K562 (cell line): ENCODE results near the gene BAD. TPM values are rescaled to one million over a fixed set of nuclear protein-coding genes. Genes with fewer than 3 reads are reported as not detected.
A peak's percentile ranks its signal among the peaks of the same experiment; 100 is the strongest.

ENCODE experiments used
- ATAC-seq: fragments of 200-7000 bp; cut with Tn5 transposase; 3 replicates; pipeline ENCODE4 v1.9.1; 2020; ENCODE audit warnings: moderate library complexity
- BruUV-seq: library from RNA; stranded (reverse); fragments of 400-500 nt; replicated peaks from 2 replicates; lab custom pipeline; 2021; lab: Mats Ljungman, UMichigan
- CTCF ChIA-PET: fragments of 300-600 bp; formaldehyde crosslinking; extraction: SDS; loops from one replicate; lab custom pipeline; 2021; ENCODE audit warnings: low intra/inter-chr PET ratio; lab: Yijun Ruan, JAX
- POLR2A ChIA-PET: fragments of 300-600, 350-650 bp; sonication (Branson Sonifier 250); formaldehyde crosslinking; extraction: SDS; loops from one replicate; lab custom pipeline; 2021; ENCODE audit warnings: antibody characterized with exemption, inconsistent platforms; lab: Yijun Ruan, JAX
- DNase-seq, 4 experiments: peaks; one replicate each; pipeline versions ENCODE4 v3.0.0 to v3.0.0-alpha.2; 2011 to 2018; ENCODE audit warnings: low spot score in 3 of 4, mixed read lengths in 3 of 4; ENCODE audit errors: extremely low read depth in 1 of 4
- FAIRE-seq: peaks from 2 replicates; lab custom pipeline; 2011; peaks lifted over from hg19 to GRCh38; lab: Jason Lieb, UNC
- H2AFZ ChIP-seq: 2 replicates; pipeline ENCODE4 v1.6.0; 2011; ENCODE audit warnings: low read depth, low read length, control low read depth, inconsistent platforms
- H3K27ac ChIP-seq: fragments of 200-600 bp; 3 replicates; pipeline ENCODE4 v1.8.0; 2011; ENCODE audit warnings: low read depth, mild to moderate bottlenecking, control low read depth, inconsistent platforms, low read length, moderate library complexity, mixed read lengths; ENCODE audit errors: extremely low read depth
- H3K27me3 ChIP-seq, 2 experiments: fragments of 300-600 bp in 1 of 2; 2 replicates in 1 of 2; 3 replicates in 1 of 2; pipeline versions ENCODE4 v1.6.0 to v1.8.0; 2011; ENCODE audit warnings: inconsistent platforms in 2 of 2, low read length in 2 of 2, mild to moderate bottlenecking in 1 of 2, mixed read lengths in 1 of 2, moderate library complexity in 1 of 2; ENCODE audit not compliant: control insufficient read depth in 2 of 2, insufficient read depth in 2 of 2
- H3K36me3 ChIP-seq: fragments of 300-600 bp; 3 replicates; pipeline ENCODE4 v1.8.0; 2011; ENCODE audit warnings: mild to moderate bottlenecking, low read length, inconsistent platforms; ENCODE audit not compliant: control insufficient read depth, insufficient read depth
- H3K4me1 ChIP-seq, 2 experiments: fragments of 200-600 bp in 1 of 2; replicated peaks in 1 of 2; 2 replicates in 1 of 2; 3 replicates in 1 of 2; pipeline versions ENCODE4 v1.5.1 to v1.8.0; 2011; ENCODE audit warnings: inconsistent platforms in 2 of 2, low read length in 2 of 2, mild to moderate bottlenecking in 1 of 2, mixed read lengths in 1 of 2, moderate library complexity in 1 of 2; ENCODE audit not compliant: control insufficient read depth in 2 of 2, insufficient read depth in 2 of 2
- H3K4me2 ChIP-seq: 2 replicates; pipeline ENCODE4 v1.6.1; 2011; ENCODE audit warnings: low read length, control low read depth, inconsistent platforms, mixed read lengths; ENCODE audit not compliant: insufficient read depth
- H3K4me3 ChIP-seq: fragments of 200-600 bp; sonication (generic), shearing (Covaris generic); 2 replicates; pipeline ENCODE4 v1.5.1; 2016; ENCODE audit warnings: control low read depth, inconsistent platforms
- H3K79me2 ChIP-seq: fragments of 200-600 bp; 3 replicates; pipeline ENCODE4 v1.8.0; 2011; ENCODE audit warnings: low read length, inconsistent platforms; ENCODE audit not compliant: control insufficient read depth, insufficient read depth
- H3K9ac ChIP-seq, 2 experiments: 2 replicates each; pipeline versions ENCODE4 v1.6.0 to v1.6.1; 2011; ENCODE audit warnings: low read depth in 2 of 2, low read length in 2 of 2, control low read depth in 1 of 2, inconsistent platforms in 1 of 2, mild to moderate bottlenecking in 1 of 2, mixed read lengths in 1 of 2; ENCODE audit not compliant: insufficient read depth in 1 of 2
- H3K9me1 ChIP-seq: one replicate; pipeline ENCODE4 v1.6.0; 2011; ENCODE audit warnings: inconsistent platforms, mild to moderate bottlenecking, low read length, moderate library complexity; ENCODE audit not compliant: control insufficient read depth, insufficient read depth
- H3K9me3 ChIP-seq: replicated peaks from 2 replicates; pipeline ENCODE4 v1.5.1; 2011; ENCODE audit warnings: low read depth, low read length, inconsistent platforms; ENCODE audit not compliant: control insufficient read depth, insufficient read depth
- H4K20me1 ChIP-seq: replicated peaks from 2 replicates; pipeline ENCODE4 v1.6.1; 2011; ENCODE audit warnings: low read length, inconsistent platforms, mixed read lengths; ENCODE audit not compliant: control insufficient read depth, insufficient read depth
- CEBPB ChIP-seq: fragments of 450-650 bp; IDR thresholded peaks from 2 replicates; pipeline ENCODE4 v1.6.1; 2016; ENCODE audit warnings: missing genetic modification characterization, missing compliant biosample characterization
- ELF4 ChIP-seq: fragments of 450-650 bp; formaldehyde crosslinking; IDR thresholded peaks from 2 replicates; pipeline ENCODE4 v1.4.0; 2022; ENCODE audit warnings: missing genetic modification characterization
- KDM2B ChIP-seq: fragments of 250-450 bp; sonication (Bioruptor Pico); IDR thresholded peaks from 2 replicates; pipeline ENCODE4 v1.8.0; 2021; ENCODE audit warnings: mild to moderate bottlenecking, moderate library complexity
- XRCC5 ChIP-seq: fragments of 200-400 bp; formaldehyde crosslinking; IDR thresholded peaks from 2 replicates; pipeline ENCODE4 v1.6.1; 2017; ENCODE audit warnings: low read depth, mild to moderate bottlenecking, low read length
- WGBS: fragments of 100-300 bp; shearing (Covaris generic); methylation state at CpG from one replicate; pipeline ENCODE4 v1.1.6; 2016; ENCODE audit warnings: low coverage, mixed read lengths; ENCODE audit not compliant: insufficient coverage; ENCODE audit errors: missing lambda C conversion rate; 5-methylcytosine and 5-hydroxymethylcytosine counted together
- in situ Hi-C: fragments of 300-500 bp; cut with MboI; formaldehyde crosslinking; loops from 4 replicates; pipeline ENCODE4 v1.15.0; 2018; ENCODE audit warnings: inconsistent platforms, mixed read lengths
- intact Hi-C: fragments of 100-400 bp; cut with micrococcal nuclease; formaldehyde crosslinking; loops from 2 replicates; pipeline ENCODE4 v1.14.2; 2022
- polyA plus RNA-seq, 8 experiments: library from polyadenylated mRNA; depleted of rRNA in 4 of 8; stranded (reverse) in 5 of 8; unstranded in 3 of 8; fragments of >200 nt; fragmentation: Nextera tagmentation in 2 of 8; fragmentation: Illumina TruSeq in 1 of 8; extraction: Ambion mirVana in 2 of 8; extraction: Trizol in 1 of 8; gene quantifications; 2 replicates each; pipeline versions ENCODE4 v1.2.1 to v1.2.3, GENCODE V29; 2011 to 2014; ENCODE audit warnings: inconsistent platforms in 1 of 8, missing spikeins in 1 of 8
- total RNA-seq, 7 experiments: library from RNA; depleted of rRNA in 6 of 7; stranded (reverse); fragments of >200 nt in 6 of 7; fragmentation: Illumina TruSeq in 2 of 7; extraction: Trizol in 2 of 7; gene quantifications; 2 replicates each; pipeline versions ENCODE4 v1.2.1 to v1.2.3, GENCODE V29; 2011 to 2021; ENCODE audit warnings: low replicate concordance in 1 of 7
- TF ChIP-seq, protein P1 (sequence below): IDR thresholded peaks from 2 replicates; pipeline ENCODE4 v1.6.1; 2012; ENCODE audit warnings: low read depth, low read length, improper control_type of control experiment, borderline replicate concordance

Gene BAD
- total and polyA plus RNA-seq, 9 of the 15 experiments (the other 6 are each of a cell fraction or from before 2014, with no cell fraction given) = 0.61 to 45.6 (median 11.8) TPM

GRCh38 chr11:64232967-64233315 is 51.5 kb downstream of the BAD start:
- in situ Hi-C loops = no loop called here

More at GRCh38 chr11:64232967-64233315, 51.5 kb downstream of the BAD start:
- FAIRE-seq (peak; percentile 37), DNase-seq (no peak), ATAC-seq (no peak)
- peaks cover 29% of the 10 kb centered on the region; the same call in 2 of the 3 replicates for H3K36me3 ChIP-seq
- BruUV-seq = no TSS peak
- 0 out of 2 replicates have a peak overlapping the region, but pooled peaks have one; percentile 67 for H3K4me2 ChIP-seq
- H2AFZ ChIP-seq = no peak overlapping the region
- intact Hi-C loops = no loop called here
- POLR2A ChIA-PET = interaction anchor here (0.6 to 2.5 kb wide), 9 partner anchors 8 to 85 kb away, joined by 3 to 11 read pairs (median 4); partner anchors contain the start of genes FERMT3, FKBP2, PPP1R14B and PRDX5
- H3K9me1 ChIP-seq = no peaks in the 10 kb centered on the region
- H4K20me1 ChIP-seq = no peaks in the 10 kb centered on the region
- H3K9ac ChIP-seq = peak overlapping the region; percentile 48 to 71; a peak in 2 of 4 replicates
- WGBS = 84% methylated on average over 8 of the region's 8 CpGs
- CTCF ChIA-PET = no interaction called here
- H3K79me2 ChIP-seq = peaks cover 41% of the 10 kb centered on the region
- no peak overlapping the region for H3K4me3 ChIP-seq
- H3K4me1 ChIP-seq = peaks cover 37 to 73% of the 10 kb centered on the region in 2 experiments
- TF ChIP-seq CEBPB (tag) = peak; percentile 43; the same call in 1 of the 2 replicates
- TF ChIP-seq, protein P1, sequence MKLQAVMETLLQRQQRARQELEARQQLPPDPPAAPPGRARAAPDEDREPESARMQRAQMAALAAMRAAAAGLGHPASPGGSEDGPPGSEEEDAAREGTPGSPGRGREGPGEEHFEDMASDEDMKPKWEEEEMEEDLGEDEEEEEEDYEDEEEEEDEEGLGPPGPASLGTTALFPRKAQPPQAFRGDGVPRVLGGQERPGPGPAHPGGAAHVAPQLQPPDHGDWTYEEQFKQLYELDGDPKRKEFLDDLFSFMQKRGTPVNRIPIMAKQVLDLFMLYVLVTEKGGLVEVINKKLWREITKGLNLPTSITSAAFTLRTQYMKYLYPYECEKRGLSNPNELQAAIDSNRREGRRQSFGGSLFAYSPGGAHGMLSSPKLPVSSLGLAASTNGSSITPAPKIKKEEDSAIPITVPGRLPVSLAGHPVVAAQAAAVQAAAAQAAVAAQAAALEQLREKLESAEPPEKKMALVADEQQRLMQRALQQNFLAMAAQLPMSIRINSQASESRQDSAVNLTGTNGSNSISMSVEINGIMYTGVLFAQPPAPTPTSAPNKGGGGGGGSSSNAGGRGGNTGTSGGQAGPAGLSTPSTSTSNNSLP = no peak
- TF ChIP-seq KDM2B = no peak
- TF ChIP-seq ELF4 (CRISPR knock-in tag) = no peak
- no peak for TF ChIP-seq XRCC5
- H3K27ac ChIP-seq = no peak overlapping the region; the same call in 2 of the 3 replicates
- H3K9me3 ChIP-seq = no peaks in the 10 kb centered on the region
- H3K27me3 ChIP-seq = no peaks in the 10 kb centered on the region
